ENCODE results near the gene PDZK1IP1. TPM values are rescaled to one million over a fixed set of nuclear protein-coding genes. Genes with fewer than 3 reads are reported as not detected.

The PDZK1IP1 gene
- total and polyA plus RNA-seq, 11 donors: 0.56 to 7.1 TPM; not detected in 9

DNA sequence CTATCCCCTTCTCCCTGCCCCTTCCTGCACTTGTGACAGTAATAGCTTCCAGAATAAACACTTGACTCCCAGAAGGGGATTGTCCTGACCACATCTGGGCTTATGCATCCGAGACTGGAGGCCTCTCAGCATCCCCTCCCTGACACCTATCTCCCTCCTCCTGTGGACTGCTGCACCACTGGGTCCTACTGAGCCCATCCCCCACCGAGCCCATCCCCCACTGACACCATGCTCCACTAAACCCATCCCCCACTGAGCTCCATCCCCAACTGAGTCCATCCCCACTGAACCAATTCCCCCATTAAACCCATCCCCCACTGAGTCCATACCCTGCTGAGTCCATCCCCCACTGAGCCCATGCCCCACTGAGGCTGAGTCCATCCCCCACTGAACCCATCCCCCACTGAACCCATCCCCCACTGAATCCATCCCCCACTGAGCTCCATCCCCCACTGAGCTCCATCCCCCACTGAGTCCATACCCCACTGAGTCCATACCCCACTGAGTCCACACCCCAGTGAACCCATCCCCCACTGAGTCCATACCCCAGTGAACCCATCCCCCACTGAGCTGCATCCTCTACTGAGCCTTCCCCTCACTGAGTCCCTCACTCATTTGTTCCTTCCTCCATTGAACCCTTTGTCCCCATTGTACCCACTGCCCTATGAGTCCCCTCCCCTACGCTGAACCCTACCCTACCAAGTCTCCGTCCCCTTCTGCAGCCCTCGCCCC, 5.6 kb downstream of the PDZK1IP1 start:
- no peaks in the 10 kb centered on the region for H3K9me3 ChIP-seq
- peaks cover 3 to 15% (median 9%) of the 10 kb centered on the region in 12 donors for H3K4me1 ChIP-seq
- ATAC-seq: no peak
- intact Hi-C loops (cut with DNase I): loop anchor here in 6 of 10 donors (5.0 to 10.0 kb wide), 6 partner anchors 141 to 543 kb away; no protein-coding TSS in a partner anchor
- no peak overlapping the region for H3K4me3 ChIP-seq
- no peak for DNase-seq
- WGBS, 4 donors: 74 to 84% (median 79%) methylated on average over 5 of the region's 5 CpGs
- no peaks in the 10 kb centered on the region for H3K36me3 ChIP-seq
- no peak for TF ChIP-seq POLR2A (IDR thresholded peaks at IDR 0.05)
- TF ChIP-seq, protein P1, sequence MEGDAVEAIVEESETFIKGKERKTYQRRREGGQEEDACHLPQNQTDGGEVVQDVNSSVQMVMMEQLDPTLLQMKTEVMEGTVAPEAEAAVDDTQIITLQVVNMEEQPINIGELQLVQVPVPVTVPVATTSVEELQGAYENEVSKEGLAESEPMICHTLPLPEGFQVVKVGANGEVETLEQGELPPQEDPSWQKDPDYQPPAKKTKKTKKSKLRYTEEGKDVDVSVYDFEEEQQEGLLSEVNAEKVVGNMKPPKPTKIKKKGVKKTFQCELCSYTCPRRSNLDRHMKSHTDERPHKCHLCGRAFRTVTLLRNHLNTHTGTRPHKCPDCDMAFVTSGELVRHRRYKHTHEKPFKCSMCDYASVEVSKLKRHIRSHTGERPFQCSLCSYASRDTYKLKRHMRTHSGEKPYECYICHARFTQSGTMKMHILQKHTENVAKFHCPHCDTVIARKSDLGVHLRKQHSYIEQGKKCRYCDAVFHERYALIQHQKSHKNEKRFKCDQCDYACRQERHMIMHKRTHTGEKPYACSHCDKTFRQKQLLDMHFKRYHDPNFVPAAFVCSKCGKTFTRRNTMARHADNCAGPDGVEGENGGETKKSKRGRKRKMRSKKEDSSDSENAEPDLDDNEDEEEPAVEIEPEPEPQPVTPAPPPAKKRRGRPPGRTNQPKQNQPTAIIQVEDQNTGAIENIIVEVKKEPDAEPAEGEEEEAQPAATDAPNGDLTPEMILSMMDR (IDR thresholded peaks at IDR 0.05): no peak
- H3K27ac ChIP-seq: no peak overlapping the region
- peaks cover 0 to 22% (median 5%) of the 10 kb centered on the region in 9 donors for H3K27me3 ChIP-seq

DNA sequence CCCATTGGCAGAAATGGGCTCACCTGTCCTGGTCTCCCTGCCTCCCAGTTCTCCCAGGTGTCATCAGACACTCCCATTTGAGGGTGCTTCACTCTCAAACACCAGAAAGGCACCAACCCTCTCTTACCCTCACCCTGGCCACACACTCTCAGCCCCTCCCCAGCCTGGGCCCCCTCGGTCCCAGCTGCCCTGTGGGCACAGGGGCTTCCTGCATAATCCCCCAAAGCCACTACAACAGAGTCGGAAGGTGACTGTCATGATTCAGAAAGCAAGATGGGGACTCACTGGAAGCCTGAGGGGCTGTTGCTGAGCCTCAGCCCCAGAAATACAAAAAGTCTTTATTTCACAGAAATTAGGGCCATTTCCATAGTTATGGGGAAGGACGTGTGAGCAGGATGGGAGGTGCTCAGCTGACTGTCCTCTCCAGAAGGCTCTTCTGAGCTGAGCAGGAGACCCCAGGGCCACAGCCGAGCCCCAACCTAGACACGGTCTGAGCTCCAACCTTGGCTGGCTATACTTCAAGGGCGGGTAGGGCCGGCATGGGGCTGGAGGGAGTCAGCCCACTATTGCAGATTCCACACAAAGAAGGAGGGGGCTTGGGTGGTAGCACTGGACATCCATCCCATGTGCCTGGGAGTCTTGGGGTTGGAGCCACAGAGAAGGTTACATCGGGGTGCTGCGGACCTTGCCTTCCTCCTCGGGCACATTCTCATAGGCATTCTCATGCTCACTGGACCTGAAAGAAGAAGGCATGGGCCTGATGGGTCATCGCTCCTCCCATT, 6.3 kb downstream of the PDZK1IP1 start:
- intact Hi-C loops (cut with DNase I): loop anchor here in 6 of 10 donors (5.0 to 10.0 kb wide), 6 partner anchors 141 to 544 kb away; no protein-coding TSS in a partner anchor

DNA sequence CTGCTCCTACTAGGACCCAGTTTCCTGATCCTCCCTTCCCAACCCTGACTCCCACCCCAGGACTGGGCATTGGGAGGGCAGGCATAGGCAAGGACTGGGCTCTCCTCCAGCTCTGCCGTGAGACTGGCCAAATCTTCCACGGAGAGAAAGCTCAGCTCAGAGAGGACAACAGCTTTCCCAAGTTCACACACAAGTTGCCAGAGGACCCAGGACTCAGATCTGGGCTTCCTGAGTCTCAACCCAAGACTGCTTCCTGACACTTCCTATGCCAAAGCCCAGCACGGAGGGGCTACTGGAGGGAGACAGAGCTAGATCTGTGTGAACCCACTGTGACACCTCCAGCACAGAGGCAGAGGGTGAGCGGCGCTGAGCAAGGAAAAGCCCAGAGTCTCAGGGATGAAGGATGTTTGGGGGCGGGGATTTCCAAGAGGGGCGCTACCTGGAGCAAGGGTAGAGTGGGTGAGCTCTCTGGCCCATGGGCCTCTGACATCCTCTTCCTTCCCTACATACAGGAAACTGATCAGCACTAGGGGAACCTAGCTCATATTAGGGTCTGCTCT, 7.1 kb downstream of the PDZK1IP1 start:
- ATAC-seq: no peak
- TF ChIP-seq, protein P1 (IDR thresholded peaks at IDR 0.05): no peak
- no peak for TF ChIP-seq POLR2A (IDR thresholded peaks at IDR 0.05)
- peaks cover 3 to 16% (median 10%) of the 10 kb centered on the region in 12 donors for H3K4me1 ChIP-seq
- 59 to 67% (median 60%) methylated on average over 6 to 7 of the region's 7 CpGs for WGBS, 4 donors
- H3K27me3 ChIP-seq: peaks cover 0 to 22% (median 5%) of the 10 kb centered on the region in 9 donors
- no peaks in the 10 kb centered on the region for H3K9me3 ChIP-seq
- intact Hi-C loops (cut with DNase I): loop anchor here in 6 of 10 donors (5.0 to 10.0 kb wide), 6 partner anchors 142 to 545 kb away; no protein-coding TSS in a partner anchor
- H3K27ac ChIP-seq: no peak overlapping the region
- no peaks in the 10 kb centered on the region for H3K36me3 ChIP-seq
- no peak for DNase-seq
- H3K4me3 ChIP-seq: no peak overlapping the region

More for the DNA sequence above, 6.3 kb downstream of the PDZK1IP1 start:
- Histone ChIP-seq H3K9me3 (no peaks in the 10 kb centered on the region), H3K27ac (no peak overlapping the region), H3K36me3 (no peaks in the 10 kb centered on the region), H3K4me1 (peaks cover 3 to 16% (median 10%) of the 10 kb centered on the region in 12 donors), H3K27me3 (peaks cover 0 to 22% (median 5%) of the 10 kb centered on the region in 9 donors), H3K4me3 (no peak overlapping the region)
- WGBS, 4 donors: 71 to 80% (median 76%) methylated on average over 10 to 11 of the region's 11 CpGs
- ATAC-seq (no peak), DNase-seq (no peak)
- TF ChIP-seq, protein P1 (IDR thresholded peaks at IDR 0.05): no peak
- TF ChIP-seq POLR2A (IDR thresholded peaks at IDR 0.05): no peak

All from heart left ventricle (tissue), 16 donors.